IMR-90 (cell line): ENCODE results near the gene EPC2. TPM values are rescaled to one million over a fixed set of nuclear protein-coding genes. Genes with fewer than 3 reads are reported as not detected.

Experiments used
- ATAC-seq: fragments of 200-7000 bp; cut with Tn5 transposase; 2 replicates; pipeline ENCODE4 v1.9.1; 2020; ENCODE audit warnings: low read depth, mild to moderate bottlenecking, moderate library complexity
- BruUV-seq: library from RNA; stranded (reverse); fragments of 400-500 nt; replicated peaks from 2 replicates; lab custom pipeline; 2021; lab: Mats Ljungman, UMichigan
- CTCF ChIA-PET: fragments of 300-600 bp; formaldehyde crosslinking; extraction: SDS; loops from one replicate; lab custom pipeline; 2021; ENCODE audit warnings: antibody characterized with exemption; lab: Yijun Ruan, JAX
- POLR2A ChIA-PET: fragments of 300-600 bp; sonication (Branson Sonifier 250); formaldehyde crosslinking; loops from one replicate; lab custom pipeline; 2022; ENCODE audit warnings: antibody characterized with exemption; ENCODE audit not compliant: unreplicated experiment; lab: Charles Lee
- DNase-seq: peaks from one replicate; pipeline ENCODE4 v3.0.0; 2013
- H2AFZ ChIP-seq: replicated peaks from 2 replicates; pipeline ENCODE3; 2013; ENCODE audit warnings: low read length, mild to moderate bottlenecking; ENCODE audit not compliant: poor library complexity
- H2AK5ac ChIP-seq: 2 replicates; pipeline ENCODE4 v1.6.1; 2013; ENCODE audit warnings: low read depth, low read length, inconsistent platforms
- H2AK9ac ChIP-seq: replicated peaks from 2 replicates; pipeline ENCODE3; 2013; ENCODE audit warnings: mild to moderate bottlenecking, low read depth, low read length, moderate library complexity; ENCODE audit not compliant: poor library complexity
- H2BK120ac ChIP-seq: 2 replicates; pipeline ENCODE4 v1.6.1; 2013; ENCODE audit warnings: low read depth, low read length, inconsistent platforms
- H2BK15ac ChIP-seq: 3 replicates; pipeline ENCODE4 v1.6.1; 2013; ENCODE audit warnings: low read depth, low read length, inconsistent platforms
- H2BK20ac ChIP-seq: 2 replicates; pipeline ENCODE4 v1.6.1; 2013; ENCODE audit warnings: low read depth, mild to moderate bottlenecking, inconsistent platforms, low read length, moderate library complexity
- H2BK5ac ChIP-seq: 2 replicates; pipeline ENCODE4 v1.6.1; 2013; ENCODE audit warnings: mild to moderate bottlenecking, low read depth, low read length, inconsistent platforms; ENCODE audit not compliant: poor library complexity, severe bottlenecking
- H3K14ac ChIP-seq: replicated peaks from 2 replicates; pipeline ENCODE4 v1.6.1; 2013; ENCODE audit warnings: low read depth, low read length, inconsistent platforms
- H3K18ac ChIP-seq: 2 replicates; pipeline ENCODE4 v1.6.1; 2013; ENCODE audit warnings: low read depth, low read length, control low read depth
- H3K23ac ChIP-seq: 2 replicates; pipeline ENCODE4 v1.6.1; 2013; ENCODE audit warnings: low read depth, low read length, inconsistent platforms
- H3K27ac ChIP-seq: 2 replicates; pipeline ENCODE4 v1.5.1; 2013; ENCODE audit warnings: mild to moderate bottlenecking, control low read depth, low read length; ENCODE audit not compliant: insufficient read depth
- H3K27me3 ChIP-seq: 2 replicates; pipeline ENCODE4 v1.6.1; 2013; ENCODE audit warnings: low read length; ENCODE audit not compliant: control insufficient read depth, insufficient read depth
- H3K36me3 ChIP-seq: 2 replicates; pipeline ENCODE4 v1.6.1; 2013; ENCODE audit warnings: low read length, mixed read lengths; ENCODE audit not compliant: control insufficient read depth, insufficient read depth
- H3K4ac ChIP-seq: 2 replicates; pipeline ENCODE4 v1.6.1; 2013; ENCODE audit warnings: low read depth, low read length, inconsistent platforms
- H3K4me1 ChIP-seq: 2 replicates; pipeline ENCODE4 v1.6.1; 2013; ENCODE audit warnings: low read length, mixed read lengths; ENCODE audit not compliant: control insufficient read depth, insufficient read depth
- H3K4me2 ChIP-seq: 2 replicates; pipeline ENCODE4 v1.6.1; 2013; ENCODE audit warnings: low read depth, mild to moderate bottlenecking, control low read depth, low read length, moderate library complexity
- H3K4me3 ChIP-seq: 2 replicates; pipeline ENCODE4 v1.5.1; 2013; ENCODE audit warnings: low read depth, mild to moderate bottlenecking, control low read depth, low read length, moderate library complexity; ENCODE audit not compliant: insufficient read depth
- H3K56ac ChIP-seq: 2 replicates; pipeline ENCODE4 v1.6.1; 2013; ENCODE audit warnings: low read length, inconsistent platforms; ENCODE audit not compliant: insufficient read depth; ENCODE audit errors: extremely low read depth
- H3K79me1 ChIP-seq, 2 experiments: 2 replicates each; pipeline ENCODE4 v1.6.1; 2013; ENCODE audit warnings: low read length in 2 of 2, inconsistent platforms in 1 of 2, low read depth in 1 of 2
- H3K9ac ChIP-seq: 2 replicates; pipeline ENCODE4 v1.6.1; 2013; ENCODE audit warnings: low read depth, low read length, control low read depth
- H3K9me1 ChIP-seq: 2 replicates; pipeline ENCODE4 v1.6.1; 2013; ENCODE audit warnings: low read length, inconsistent platforms; ENCODE audit not compliant: insufficient read depth
- H3K9me3 ChIP-seq: 2 replicates; pipeline ENCODE4 v1.6.1; 2013; ENCODE audit warnings: low read length; ENCODE audit not compliant: control insufficient read depth, insufficient read depth
- H4K20me1 ChIP-seq: 2 replicates; pipeline ENCODE4 v1.6.1; 2013; ENCODE audit warnings: low read length, inconsistent platforms; ENCODE audit not compliant: insufficient read depth
- H4K5ac ChIP-seq: 2 replicates; pipeline ENCODE4 v1.6.1; 2013; ENCODE audit warnings: mild to moderate bottlenecking, low read depth, low read length, control low read depth
- H4K8ac ChIP-seq, 2 experiments: 2 replicates each; pipeline ENCODE4 v1.6.1; 2013; ENCODE audit warnings: low read depth in 2 of 2, low read length in 2 of 2, control low read depth in 1 of 2, inconsistent platforms in 1 of 2
- H4K91ac ChIP-seq: 2 replicates; pipeline ENCODE4 v1.6.1; 2013; ENCODE audit warnings: low read depth, low read length, inconsistent platforms; ENCODE audit not compliant: insufficient read depth
- BHLHE40 ChIP-seq: fragments of 150-350 bp; IDR thresholded peaks from 2 replicates; pipeline ENCODE4 v1.6.1; 2016; ENCODE audit warnings: mild to moderate bottlenecking, low read depth, low read length
- CTCF ChIP-seq: conservative IDR thresholded peaks from 2 replicates; pipeline ENCODE4 v1.5.1; 2012; ENCODE audit warnings: mild to moderate bottlenecking, low read depth, low read length, improper control_type of control experiment
- NFE2L2 ChIP-seq: fragments of 150-350 bp; IDR thresholded peaks from 2 replicates; pipeline ENCODE4 v1.6.1; 2016; ENCODE audit warnings: low read depth, mild to moderate bottlenecking, low read length
- RAD21 ChIP-seq: IDR thresholded peaks from 2 replicates; pipeline ENCODE4 v1.6.1; 2012; ENCODE audit warnings: low read length, improper control_type of control experiment
- WGBS, 2 experiments: methylation state at CpG; one replicate each; pipeline versions ENCODE4 v1.1.5 to v1.1.7; 2013; ENCODE audit warnings: missing lambda C conversion rate in 2 of 2; ENCODE audit not compliant: insufficient read length in 1 of 2; ENCODE audit errors: extremely low coverage in 2 of 2; 5-methylcytosine and 5-hydroxymethylcytosine counted together
- dilution Hi-C: fragments of 300-500 bp; cut with HindIII; formaldehyde crosslinking; loops from one replicate; pipeline ENCODE4 v1.14.3; 2018; ENCODE audit warnings: low sequenced_read_pairs; ENCODE audit not compliant: unreplicated experiment
- in situ Hi-C: fragments of 300-500 bp; cut with MboI; formaldehyde crosslinking; loops from 3 replicates; pipeline ENCODE4 v1.14.3; 2019; ENCODE audit warnings: low sequenced_read_pairs, inconsistent platforms, mixed read lengths
- intact Hi-C: fragments of 100-400 bp; cut with micrococcal nuclease; formaldehyde crosslinking; loops from 2 replicates; pipeline ENCODE4 v1.10.0; 2022
- polyA plus RNA-seq, 3 experiments: library from polyadenylated mRNA; depleted of rRNA; stranded (reverse); fragments of >200 nt; gene quantifications; 2 replicates each; pipeline ENCODE4 v1.2.3, GENCODE V29; 2012; ENCODE audit warnings: low replicate concordance in 1 of 3
- total RNA-seq: library from RNA; depleted of rRNA; stranded (reverse); fragments of >200 nt; gene quantifications from 2 replicates; pipeline ENCODE4 v1.2.3, GENCODE V29; 2012

Gene EPC2
- total and polyA plus RNA-seq, 2 of the 4 experiments (the other 2 are of a cell fraction): 10.6 to 22.6 TPM

DNA sequence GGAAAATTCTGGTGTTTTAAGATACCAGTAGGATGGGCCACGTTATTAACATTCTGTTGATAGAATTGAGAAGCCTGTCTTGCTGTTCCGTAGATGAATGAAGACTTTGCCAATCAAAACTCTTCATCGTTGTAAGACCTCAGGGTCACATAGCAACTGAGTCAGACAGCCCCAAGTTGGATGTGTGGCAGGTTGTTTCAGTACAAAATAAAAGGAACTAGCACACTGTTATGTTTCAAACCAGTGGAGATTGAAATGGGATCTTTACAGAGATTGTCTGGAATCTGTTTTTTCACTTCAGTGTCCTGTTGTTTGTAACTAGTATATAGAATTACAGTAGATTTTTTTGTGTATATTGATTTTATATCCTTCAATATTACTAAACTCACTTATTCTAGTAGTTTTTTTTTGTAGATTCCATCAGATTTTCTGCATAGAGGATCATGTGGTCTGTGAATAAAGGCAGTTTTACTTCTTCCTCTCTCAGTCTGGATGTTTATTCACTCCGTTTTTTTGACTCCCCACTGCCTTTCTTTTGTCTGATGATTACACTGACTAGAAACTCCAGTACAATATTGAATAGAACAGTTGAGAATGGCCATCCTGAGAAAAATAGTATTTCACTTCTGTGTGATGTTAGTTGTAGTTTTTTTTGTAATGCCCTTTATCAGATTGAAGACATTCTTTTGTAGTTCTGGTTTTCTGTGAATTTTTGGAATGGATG is 22.7 kb downstream of the EPC2 start:
- peaks cover 5% of the 10 kb centered on the region; the same call in 1 of the 2 replicates for H3K9me1 ChIP-seq
- H2AFZ ChIP-seq: no peak overlapping the region
- ChIA-PET POLR2A (no interaction called here), CTCF (no interaction called here)
- no peak overlapping the region for H4K5ac ChIP-seq
- no peak overlapping the region for H2BK5ac ChIP-seq
- no peak for TF ChIP-seq CTCF
- TF ChIP-seq NFE2L2: no peak
- TF ChIP-seq RAD21: no peak
- no peak for TF ChIP-seq BHLHE40
- H2BK20ac ChIP-seq: no peak overlapping the region
- no peak overlapping the region for H3K14ac ChIP-seq
- ATAC-seq (no peak), DNase-seq (no peak)
- H3K23ac ChIP-seq: peak overlapping the region; percentile 56; the same call in 1 of the 2 replicates
- H3K4me3 ChIP-seq: no peak overlapping the region
- H3K79me1 ChIP-seq: peaks cover 19 to 55% of the 10 kb centered on the region in 2 experiments
- no peak overlapping the region for H3K56ac ChIP-seq
- no peak overlapping the region for H3K18ac ChIP-seq
- peaks cover 2% of the 10 kb centered on the region for H3K4me1 ChIP-seq
- no peak overlapping the region for H3K9ac ChIP-seq
- intact Hi-C loops (no loop called here), in situ Hi-C loops (loop anchor here (25.0 kb wide), 1 partner anchor 895 kb away; no protein-coding TSS in a partner anchor), dilution Hi-C loops (no loop called here)
- no peak overlapping the region for H2BK15ac ChIP-seq
- no TSS peak for BruUV-seq
- no peaks in the 10 kb centered on the region for H3K27me3 ChIP-seq
- H3K4ac ChIP-seq: no peak overlapping the region
- H4K20me1 ChIP-seq: peaks cover 49% of the 10 kb centered on the region
- H2AK9ac ChIP-seq: no peak overlapping the region
- no peak overlapping the region for H3K27ac ChIP-seq
- no peak overlapping the region for H2BK120ac ChIP-seq
- no peaks in the 10 kb centered on the region for H3K9me3 ChIP-seq
- no peak overlapping the region for H2AK5ac ChIP-seq
- no peaks in the 10 kb centered on the region for H3K36me3 ChIP-seq
- no peak overlapping the region for H4K91ac ChIP-seq
- no peak overlapping the region for H4K8ac ChIP-seq
- H3K4me2 ChIP-seq: no peak overlapping the region
- 66% methylated on average over 3 of the region's 4 CpGs; no CpG with 5 or more reads in 1 of the 2 experiments for WGBS, 2 experiments
